GM18511 (cell line): ENCODE results near the gene EHBP1L1.
"Not testable (repeated sequence)": the region's sequence is repeated elsewhere in the genome, so short reads cannot be mapped to it uniquely, and the experiment has no call there.

Source experiments
- ATAC-seq: cut with Tn5 transposase; IDR thresholded peaks from one replicate; pipeline ENCODE4 v1.9.1; 2021; ENCODE audit warnings: mild to moderate bottlenecking, moderate library complexity; ENCODE audit not compliant: unreplicated experiment

The EHBP1L1 gene

DNA sequence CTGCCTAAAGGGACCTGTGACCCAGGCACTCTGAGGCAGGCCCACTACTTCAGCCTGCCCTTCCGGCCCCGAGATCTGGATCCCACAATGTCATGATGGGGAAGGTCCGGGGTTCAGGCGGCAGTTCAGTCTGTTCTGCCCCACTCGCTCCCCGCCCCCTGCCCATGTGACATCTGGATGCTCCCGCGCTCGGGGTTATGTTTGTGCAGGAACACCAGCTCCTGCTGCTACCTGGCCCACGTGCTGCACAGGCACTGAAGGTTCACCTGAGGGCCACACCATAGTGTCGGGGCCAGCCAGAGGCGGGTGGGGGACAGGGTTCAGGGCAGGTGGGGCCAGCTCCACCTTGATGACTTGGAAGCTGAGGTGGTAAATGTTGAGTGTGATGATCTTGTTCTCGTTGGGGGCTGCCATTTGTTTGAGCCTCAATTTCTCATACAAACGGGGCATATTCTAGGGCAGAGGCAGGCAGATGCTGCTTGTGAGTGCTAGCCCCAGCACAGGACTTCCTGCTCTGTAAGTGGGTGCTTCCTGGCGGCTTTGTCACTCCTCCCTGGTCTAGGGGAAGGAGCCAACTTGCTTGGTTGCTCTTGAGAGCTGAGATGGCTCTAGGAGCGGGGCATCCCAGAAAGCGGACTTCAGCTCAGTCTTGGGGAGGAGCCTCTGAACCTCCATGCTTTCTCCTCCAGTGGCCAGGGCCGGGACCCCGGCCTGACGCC, 57.7 kb downstream of the EHBP1L1 start:
- no peak for ATAC-seq

DNA sequence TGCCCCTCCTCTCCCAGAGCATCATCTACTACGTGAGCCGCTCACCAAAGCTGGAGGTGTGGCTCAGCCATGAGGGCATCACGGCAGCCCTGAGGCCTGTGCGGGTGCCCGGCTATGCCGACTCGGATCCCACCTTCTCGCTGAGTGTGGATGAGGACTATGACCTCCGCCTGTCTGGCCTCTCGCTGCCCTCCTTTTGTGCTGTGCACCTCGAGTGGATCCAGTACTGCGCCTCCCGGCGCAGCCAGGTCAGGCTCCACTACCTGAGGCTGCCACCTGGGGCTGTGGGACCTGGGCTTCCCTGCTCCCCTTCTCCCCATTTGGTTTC, 58.2 kb downstream of the EHBP1L1 start:
- no peak for ATAC-seq

DNA sequence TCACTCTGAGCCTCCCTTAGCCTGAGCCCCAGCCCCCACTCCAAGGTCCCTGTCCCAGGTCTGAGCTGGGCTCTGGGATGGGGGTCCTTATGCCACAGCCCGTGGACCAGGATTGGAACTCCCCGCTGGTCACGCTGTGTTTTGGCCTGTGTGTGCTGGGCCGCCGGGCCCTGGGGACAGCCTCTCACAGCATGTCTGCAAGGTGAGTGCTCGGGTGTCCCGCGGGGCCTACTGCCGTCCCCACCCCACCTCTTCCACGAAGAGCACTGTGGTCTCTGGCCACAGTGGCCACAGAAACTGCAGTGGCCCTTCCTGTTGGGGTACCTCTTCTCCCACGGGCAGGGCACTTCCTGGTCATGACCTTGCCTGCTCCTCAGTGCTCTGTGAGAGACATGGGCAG, 58.6 kb downstream of the EHBP1L1 start:
- ATAC-seq = no peak

DNA sequence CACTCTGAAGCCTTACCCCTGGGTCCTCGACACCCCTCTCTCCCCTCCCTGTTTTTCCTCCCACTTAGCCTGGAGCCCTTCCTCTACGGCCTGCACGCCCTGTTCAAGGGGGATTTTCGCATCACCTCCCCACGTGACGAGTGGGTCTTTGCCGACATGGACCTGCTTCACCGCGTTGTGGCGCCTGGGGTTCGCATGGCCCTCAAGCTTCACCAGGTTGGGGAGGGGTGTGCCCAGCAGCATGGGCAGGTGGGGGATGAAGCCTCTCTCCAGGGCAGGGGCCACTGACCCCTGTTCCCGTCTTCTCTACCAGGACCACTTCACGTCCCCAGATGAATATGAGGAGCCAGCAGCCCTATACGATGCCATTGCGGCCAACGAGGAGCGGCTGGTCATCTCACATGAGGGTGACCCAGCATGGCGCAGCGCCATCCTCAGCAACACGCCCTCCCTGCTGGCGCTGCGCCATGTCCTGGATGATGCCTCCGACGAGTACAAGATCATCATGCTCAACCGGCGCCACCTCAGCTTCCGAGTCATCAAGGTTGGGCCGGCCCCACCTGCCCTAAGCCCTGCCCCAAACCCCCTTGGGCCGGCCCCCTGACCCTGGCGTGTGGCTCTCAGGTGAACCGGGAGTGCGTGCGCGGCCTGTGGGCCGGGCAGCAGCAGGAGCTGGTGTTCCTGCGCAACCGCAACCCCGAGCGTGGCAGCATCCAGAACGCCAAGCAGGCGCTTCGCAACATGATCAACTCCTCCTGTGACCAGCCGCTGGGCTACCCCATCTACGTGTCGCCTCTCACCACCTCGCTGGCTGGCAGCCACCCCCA, 59.3 kb downstream of the EHBP1L1 start:
- ATAC-seq = no peak

DNA sequence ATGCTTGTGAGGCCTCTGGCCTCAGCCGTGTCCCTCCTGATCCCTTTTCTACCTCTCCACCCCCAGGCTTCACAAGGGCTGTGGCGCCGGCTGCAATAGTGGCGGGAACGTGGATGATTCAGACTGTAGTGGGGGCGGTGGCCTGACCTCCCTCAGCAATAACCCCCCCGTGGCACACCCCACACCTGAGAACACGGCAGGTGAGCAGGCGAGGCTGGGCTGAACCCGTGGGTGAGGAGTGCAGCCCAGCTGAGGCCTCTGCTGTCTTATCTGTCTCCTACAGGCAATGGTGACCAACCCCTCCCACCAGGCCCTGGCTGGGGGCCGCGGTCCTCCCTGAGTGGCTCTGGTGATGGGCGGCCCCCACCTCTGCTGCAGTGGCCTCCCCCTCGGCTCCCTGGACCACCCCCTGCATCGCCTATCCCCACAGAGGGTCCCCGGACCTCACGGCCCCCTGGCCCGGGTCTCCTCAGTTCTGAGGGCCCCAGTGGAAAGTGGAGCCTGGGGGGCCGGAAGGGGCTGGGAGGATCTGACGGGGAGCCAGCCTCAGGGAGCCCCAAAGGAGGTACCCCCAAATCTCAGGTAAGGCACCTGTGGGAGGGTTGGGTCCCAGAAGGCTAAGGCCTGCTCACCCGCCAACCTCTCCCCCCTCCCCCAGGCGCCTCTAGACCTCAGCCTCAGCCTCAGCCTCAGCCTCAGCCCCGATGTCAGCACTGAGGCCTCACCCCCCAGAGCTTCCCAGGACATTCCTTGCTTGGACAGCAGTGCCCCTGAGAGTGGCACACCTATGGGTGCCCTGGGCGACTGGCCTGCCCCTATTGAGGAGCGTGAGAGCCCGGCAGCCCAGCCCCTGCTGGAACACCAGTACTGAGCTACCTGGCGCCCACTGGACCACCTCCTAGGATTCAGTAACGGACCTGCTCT, 60.5 kb downstream of the EHBP1L1 start:
- ATAC-seq = no peak

DNA sequence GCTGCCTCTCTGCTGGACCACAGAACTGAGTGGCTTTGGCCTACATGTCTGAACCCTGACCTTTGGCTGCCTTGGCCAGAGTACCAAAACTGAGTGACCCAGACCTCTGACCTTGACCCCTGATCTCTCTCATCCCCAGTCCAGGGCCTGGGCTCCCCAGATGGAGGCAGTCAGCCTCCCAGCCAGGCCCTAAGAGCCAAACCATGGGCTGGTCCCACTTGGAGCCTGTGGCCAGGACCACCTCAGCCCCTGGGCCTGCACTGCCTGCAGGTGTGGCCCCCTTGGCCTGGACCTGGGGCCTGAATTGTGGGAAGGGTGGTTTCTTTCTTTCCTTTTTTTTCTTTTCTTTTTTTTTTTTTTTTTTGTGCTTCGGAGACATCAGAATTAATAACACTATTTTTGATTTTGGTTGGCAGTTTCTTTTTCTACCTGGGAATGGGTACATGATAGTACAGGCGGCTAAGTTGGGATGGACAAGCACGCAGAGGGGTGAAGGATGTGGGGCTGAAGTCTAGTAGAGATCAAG, 61.2 kb downstream of the EHBP1L1 start:
- no peak for ATAC-seq

DNA sequence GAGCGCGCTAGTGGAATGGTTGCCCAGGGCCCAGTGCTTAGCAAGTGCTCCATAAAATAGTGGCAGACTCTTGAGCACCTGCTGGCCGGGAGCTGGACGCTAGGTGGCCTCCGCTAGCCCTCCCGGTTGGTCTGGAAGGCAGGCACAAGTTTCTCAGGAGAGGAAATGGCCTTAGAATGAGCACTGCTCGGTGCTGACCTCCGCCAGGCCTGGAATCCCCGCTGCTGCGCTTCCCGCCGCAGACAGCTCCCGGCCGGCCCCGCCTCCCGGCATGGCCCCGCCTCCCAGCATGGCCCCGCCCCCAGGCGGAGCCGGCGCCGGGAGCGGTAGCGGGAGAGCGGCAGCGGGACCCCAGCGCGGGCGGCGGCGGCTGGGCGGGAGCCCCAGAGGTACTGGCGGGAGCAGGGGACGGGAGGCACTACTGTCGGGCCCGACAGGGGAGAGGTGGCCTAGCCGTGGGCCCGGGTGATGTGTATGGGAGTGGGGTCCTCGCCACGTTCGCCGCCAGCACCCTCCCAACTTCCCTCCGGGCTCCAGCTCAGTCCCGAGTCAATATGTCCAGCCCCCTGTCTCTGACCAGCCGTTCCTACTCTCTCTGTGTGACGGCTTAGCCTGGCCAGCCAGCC, 62.1 kb downstream of the EHBP1L1 start, which contains the start of gene SIPA1:
Gene SIPA1, plus strand, starts transcription at position 308 of the 626 bp plus-strand sequence. CDS start 2,821 bp downstream, outside the sequence.
- peak; percentile 48 for ATAC-seq

DNA sequence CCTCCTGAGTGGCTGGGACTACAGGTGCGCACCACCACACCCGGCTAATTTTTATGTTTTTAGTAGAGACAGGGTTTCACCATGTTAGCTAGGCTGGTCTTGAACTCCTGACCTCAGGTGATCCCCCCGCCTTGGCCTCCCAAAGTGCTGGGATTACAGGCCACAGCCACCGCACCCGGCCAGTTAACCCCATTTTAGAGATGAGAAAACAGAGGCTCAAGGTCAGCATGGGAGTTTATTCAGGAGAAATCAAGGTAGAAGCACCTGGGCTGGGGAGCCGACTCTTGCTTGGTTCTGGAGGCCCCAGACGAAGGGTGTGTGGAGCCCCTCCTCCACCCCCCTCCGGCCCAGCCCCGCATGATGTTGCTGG, 63.4 kb downstream of the EHBP1L1 start:
- ATAC-seq = not testable (repeated sequence)

DNA sequence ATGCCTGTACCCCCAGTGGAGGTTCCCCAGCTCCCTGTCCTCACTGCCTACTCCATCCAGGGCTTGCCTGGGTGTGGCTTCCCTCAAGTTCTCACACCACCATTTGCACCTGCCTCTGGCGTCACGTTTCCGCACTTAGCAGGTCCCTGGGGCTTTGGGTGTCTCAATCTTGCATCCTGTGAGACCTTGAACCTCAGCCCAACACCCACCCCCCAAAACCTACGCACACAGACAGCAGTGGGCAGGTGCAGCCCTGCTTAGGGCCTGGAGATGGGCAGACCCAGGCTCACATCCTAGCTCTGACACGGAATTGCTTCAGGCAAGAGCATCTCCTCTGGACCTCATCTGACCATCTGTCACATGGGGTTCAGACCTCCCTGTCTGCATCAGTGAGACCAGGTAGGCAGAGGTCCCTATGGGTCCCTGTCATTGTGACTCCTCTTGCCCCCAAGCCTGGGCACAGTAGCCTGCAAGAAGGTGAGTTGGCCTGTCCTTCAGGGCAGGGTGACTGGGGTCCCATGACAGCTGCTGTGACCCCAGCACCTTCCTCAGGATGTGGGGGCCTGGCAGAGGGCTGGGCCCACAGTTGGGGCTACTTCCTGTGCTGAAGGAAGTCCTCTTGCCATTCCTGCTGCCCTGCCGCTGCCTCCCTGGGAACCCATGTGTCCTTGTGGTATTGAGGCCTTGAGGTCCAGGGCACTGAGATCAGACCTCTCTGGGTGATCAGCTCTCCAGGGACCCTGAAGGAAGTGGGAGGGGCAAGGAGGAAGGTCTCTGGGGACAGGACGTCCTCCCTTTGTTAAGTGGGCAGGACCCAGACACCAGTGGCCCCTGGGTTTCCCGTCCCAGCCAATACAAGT, 64.0 kb downstream of the EHBP1L1 start:
- ATAC-seq = peak; percentile 57

DNA sequence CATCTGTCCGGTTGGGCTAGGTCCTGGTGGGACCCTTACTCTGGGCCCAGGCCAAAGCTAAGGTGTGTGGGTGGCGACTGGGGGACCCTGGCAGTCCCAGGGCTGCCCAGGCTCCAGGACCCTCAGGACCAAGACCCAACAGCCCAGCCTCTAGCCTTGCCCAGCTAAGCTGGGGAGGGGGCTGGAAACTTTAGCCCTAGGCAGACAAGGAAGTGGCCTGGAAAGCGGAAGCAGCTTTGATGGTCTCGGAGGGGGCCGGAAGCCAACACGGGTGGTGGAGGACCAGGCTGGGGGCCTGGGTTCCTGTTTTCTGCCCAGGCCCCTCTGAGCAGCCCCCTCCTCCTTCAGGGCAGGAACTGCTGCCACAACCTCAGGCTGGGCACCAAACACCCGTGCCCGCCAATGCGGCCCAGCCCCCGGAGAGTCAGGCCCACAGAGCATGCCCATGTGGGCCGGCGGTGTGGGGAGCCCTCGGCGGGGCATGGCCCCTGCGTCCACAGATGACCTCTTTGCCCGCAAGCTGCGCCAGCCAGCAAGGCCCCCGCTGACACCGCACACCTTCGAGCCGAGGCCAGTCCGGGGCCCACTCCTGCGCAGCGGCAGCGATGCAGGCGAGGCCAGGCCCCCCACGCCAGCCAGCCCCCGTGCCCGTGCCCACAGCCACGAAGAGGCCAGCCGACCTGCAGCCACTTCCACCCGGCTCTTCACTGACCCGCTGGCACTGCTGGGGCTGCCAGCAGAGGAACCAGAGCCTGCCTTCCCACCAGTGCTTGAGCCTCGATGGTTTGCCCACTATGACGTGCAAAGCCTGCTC, 64.8 kb downstream of the EHBP1L1 start:
- ATAC-seq = no peak

DNA sequence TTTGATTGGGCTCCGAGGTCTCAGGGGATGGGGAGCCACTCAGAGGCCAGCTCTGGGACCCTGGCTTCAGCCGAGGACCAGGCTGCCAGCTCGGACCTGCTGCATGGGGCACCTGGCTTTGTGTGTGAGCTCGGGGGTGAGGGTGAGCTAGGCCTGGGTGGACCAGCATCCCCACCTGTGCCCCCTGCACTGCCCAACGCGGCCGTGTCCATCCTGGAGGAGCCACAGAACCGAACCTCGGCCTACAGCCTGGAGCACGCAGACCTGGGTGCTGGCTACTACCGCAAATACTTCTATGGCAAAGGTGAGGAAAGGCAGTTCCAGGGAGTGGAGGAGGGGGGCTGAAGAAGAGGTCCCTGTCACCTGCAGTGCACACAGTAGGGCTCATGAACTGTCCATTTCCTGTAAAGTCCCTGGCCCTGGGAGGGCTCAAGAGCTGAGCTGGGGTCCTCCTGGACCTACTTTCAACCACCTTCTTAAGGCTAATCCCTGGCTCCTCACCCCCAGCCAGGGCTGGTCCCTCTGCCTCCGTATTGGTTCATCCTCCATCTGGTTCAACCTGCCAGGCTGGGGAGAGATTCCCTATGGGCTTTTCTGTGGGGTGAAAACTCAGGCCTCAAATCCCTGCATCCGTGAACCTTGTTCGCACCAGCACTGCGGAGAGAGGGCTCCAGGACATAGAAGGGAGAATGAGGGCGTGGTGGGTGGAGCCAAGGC, 65.6 kb downstream of the EHBP1L1 start:
- ATAC-seq = no peak
